ENCODE results near the gene BTBD16. TPM values are rescaled to one million over a fixed set of nuclear protein-coding genes. Genes with fewer than 3 reads are reported as not detected.

The BTBD16 gene
- total RNA-seq, 4 donors from 2014 or later = 0.85 to 10.2 (median 5.1) TPM

- H3K4me3 ChIP-seq = no peak overlapping the region
- TF ChIP-seq EP300 (IDR thresholded peaks at IDR 0.05) (no peak), POLR2AphosphoS5 (IDR thresholded peaks at IDR 0.05) (no peak), POLR2A (IDR thresholded peaks at IDR 0.05) (no peak), CTCF (IDR thresholded peaks at IDR 0.05) (no peak)
- H3K4me1 ChIP-seq = no peaks in the 10 kb centered on the region
- 73% methylated on average over 17 of the region's 25 CpGs for whole genome bisulfite sequencing
- H3K9me3 ChIP-seq = peaks cover 8% of the 10 kb centered on the region
- peaks cover 23% of the 10 kb centered on the region for H3K36me3 ChIP-seq
- peak; percentile 48 to 63 for DNase-seq (ENCODE audit: low spot score in 2 of 2)
- H3K27me3 ChIP-seq = no peaks in the 10 kb centered on the region
- H3K27ac ChIP-seq = no peak overlapping the region
These were observed 12.7 kb upstream of the BTBD16 start for GRCh38 chr10:122258136-122259074.

DNA sequence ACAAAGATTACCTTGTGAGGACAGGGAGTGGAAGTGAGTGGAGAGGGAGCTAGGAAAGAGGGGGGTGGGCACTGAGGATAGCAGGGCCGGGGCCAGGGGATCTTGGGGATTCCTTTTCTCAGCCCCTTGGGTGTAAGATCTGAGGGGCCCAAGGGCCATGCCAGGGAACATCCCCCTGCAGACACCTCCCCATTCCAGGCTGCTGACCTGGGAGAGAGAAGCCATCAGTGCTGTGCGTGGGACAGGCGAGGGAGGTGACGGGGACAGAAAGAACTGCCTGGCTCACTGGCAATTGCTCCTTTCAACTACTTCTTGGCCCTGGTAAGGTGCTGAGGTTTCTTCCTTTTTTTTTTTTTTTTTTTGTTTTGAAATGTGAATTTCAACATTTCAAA is 12.0 kb upstream of the BTBD16 start:
- WGBS = 89% methylated on average over 4 of the region's 4 CpGs
- peak; percentile 26 to 57 for DNase-seq (ENCODE audit: low spot score in 2 of 2)
- no peak for TF ChIP-seq CTCF (IDR thresholded peaks at IDR 0.05)
- TF ChIP-seq EP300 (IDR thresholded peaks at IDR 0.05) = no peak
- no peak for TF ChIP-seq POLR2A (IDR thresholded peaks at IDR 0.05)
- TF ChIP-seq POLR2AphosphoS5 (IDR thresholded peaks at IDR 0.05) = no peak
- peaks cover 8% of the 10 kb centered on the region for H3K9me3 ChIP-seq
- no peaks in the 10 kb centered on the region for H3K4me1 ChIP-seq
- H3K4me3 ChIP-seq = no peak overlapping the region
- H3K27me3 ChIP-seq = no peaks in the 10 kb centered on the region
- H3K27ac ChIP-seq = no peak overlapping the region
- H3K36me3 ChIP-seq = peaks cover 17% of the 10 kb centered on the region

DNA sequence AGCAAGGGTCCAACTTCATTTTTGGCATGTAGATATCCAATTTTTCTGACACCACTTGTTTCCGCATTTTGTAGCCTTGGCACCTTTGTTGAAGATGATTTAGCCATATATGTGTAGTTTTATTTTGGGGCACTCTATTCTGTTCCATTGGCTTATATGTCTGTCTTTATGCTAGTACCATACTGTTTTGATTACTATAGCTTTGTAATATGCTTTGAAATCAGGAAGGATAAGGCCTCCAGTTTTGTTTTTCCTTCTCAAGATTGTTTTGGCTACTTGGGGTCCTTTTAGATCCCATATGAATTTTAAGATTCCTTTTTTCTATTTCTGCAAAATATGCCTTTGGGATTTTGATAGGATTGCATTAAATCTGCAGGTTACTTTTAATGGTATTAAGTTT is 9.5 kb upstream of the BTBD16 start:
- no peaks in the 10 kb centered on the region for H3K27me3 ChIP-seq
- peaks cover 23% of the 10 kb centered on the region for H3K36me3 ChIP-seq
- DNase-seq (ENCODE audit: low spot score in 2 of 2) = no peak
- H3K4me1 ChIP-seq = no peaks in the 10 kb centered on the region
- H3K4me3 ChIP-seq = no peak overlapping the region
- no peak overlapping the region for H3K27ac ChIP-seq
- no peak for TF ChIP-seq POLR2A (IDR thresholded peaks at IDR 0.05)
- WGBS = 79% methylated on average over 1 of the region's 1 CpG
- H3K9me3 ChIP-seq = peaks cover 8% of the 10 kb centered on the region

GRCh38 chr10:122263971-122264370 is 7.1 kb upstream of the BTBD16 start:
- 79% methylated on average over 1 of the region's 1 CpG for WGBS
- H3K27ac ChIP-seq = no peak overlapping the region
- H3K4me1 ChIP-seq = no peaks in the 10 kb centered on the region

GRCh38 chr10:122264436-122264835 is 6.7 kb upstream of the BTBD16 start:
- Histone ChIP-seq H3K4me3 (no peak overlapping the region), H3K4me1 (no peaks in the 10 kb centered on the region), H3K36me3 (peaks cover 25% of the 10 kb centered on the region), H3K27me3 (no peaks in the 10 kb centered on the region), H3K9me3 (peaks cover 8% of the 10 kb centered on the region), H3K27ac (no peak overlapping the region)
- DNase-seq (ENCODE audit: low spot score in 2 of 2) = peak in 1 of 2 donors; percentile 0
- WGBS = 92% methylated on average over 1 of the region's 1 CpG
- TF ChIP-seq POLR2A (IDR thresholded peaks at IDR 0.05) = no peak
- no peak for TF ChIP-seq CTCF (IDR thresholded peaks at IDR 0.05)
- TF ChIP-seq EP300 (IDR thresholded peaks at IDR 0.05) = no peak
- TF ChIP-seq POLR2AphosphoS5 (IDR thresholded peaks at IDR 0.05) = no peak

More at GRCh38 chr10:122263971-122264370, 7.1 kb upstream of the BTBD16 start:
- peaks cover 8% of the 10 kb centered on the region for H3K9me3 ChIP-seq
- no peaks in the 10 kb centered on the region for H3K27me3 ChIP-seq
- peaks cover 21% of the 10 kb centered on the region for H3K36me3 ChIP-seq
- H3K4me3 ChIP-seq = no peak overlapping the region
- TF ChIP-seq CTCF (IDR thresholded peaks at IDR 0.05) = no peak
- no peak for TF ChIP-seq EP300 (IDR thresholded peaks at IDR 0.05)
- TF ChIP-seq POLR2A (IDR thresholded peaks at IDR 0.05) = no peak
- TF ChIP-seq POLR2AphosphoS5 (IDR thresholded peaks at IDR 0.05) = no peak
- DNase-seq (ENCODE audit: low spot score in 2 of 2) = peak; percentile 3 to 34
